AG09319 (cell line): Measurements from ENCODE around the gene SLC39A8.

Experiments
- DNase-seq: peaks from one replicate; pipeline ENCODE4 v3.0.0-alpha.2; 2010; ENCODE audit warnings: low read depth; ENCODE audit errors: extremely low read depth
- TF ChIP-seq, protein P1 (sequence below): IDR thresholded peaks from 2 replicates; pipeline ENCODE4 v1.5.1; 2011; ENCODE audit warnings: low read depth, mild to moderate bottlenecking, inconsistent platforms, low read length, moderate library complexity

The SLC39A8 gene

DNA sequence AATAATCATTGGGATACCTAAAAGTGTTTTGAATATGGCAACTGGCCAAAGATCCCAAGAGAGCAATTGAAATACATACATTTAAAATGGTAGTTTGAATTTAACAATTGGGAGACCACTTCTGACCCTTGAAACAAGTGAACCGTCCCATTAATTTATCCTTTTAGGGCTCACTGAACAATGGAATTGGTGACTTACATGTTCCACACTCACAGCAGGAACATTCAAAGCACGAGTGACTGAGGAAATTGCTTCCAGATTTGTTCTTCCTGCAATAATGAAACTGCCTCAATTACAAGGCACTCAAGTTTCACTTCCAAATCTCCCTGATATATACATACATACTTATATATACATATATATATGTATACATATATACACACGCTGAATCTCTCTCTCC, 20.6 kb downstream of the SLC39A8 start:
- TF ChIP-seq, protein P1, sequence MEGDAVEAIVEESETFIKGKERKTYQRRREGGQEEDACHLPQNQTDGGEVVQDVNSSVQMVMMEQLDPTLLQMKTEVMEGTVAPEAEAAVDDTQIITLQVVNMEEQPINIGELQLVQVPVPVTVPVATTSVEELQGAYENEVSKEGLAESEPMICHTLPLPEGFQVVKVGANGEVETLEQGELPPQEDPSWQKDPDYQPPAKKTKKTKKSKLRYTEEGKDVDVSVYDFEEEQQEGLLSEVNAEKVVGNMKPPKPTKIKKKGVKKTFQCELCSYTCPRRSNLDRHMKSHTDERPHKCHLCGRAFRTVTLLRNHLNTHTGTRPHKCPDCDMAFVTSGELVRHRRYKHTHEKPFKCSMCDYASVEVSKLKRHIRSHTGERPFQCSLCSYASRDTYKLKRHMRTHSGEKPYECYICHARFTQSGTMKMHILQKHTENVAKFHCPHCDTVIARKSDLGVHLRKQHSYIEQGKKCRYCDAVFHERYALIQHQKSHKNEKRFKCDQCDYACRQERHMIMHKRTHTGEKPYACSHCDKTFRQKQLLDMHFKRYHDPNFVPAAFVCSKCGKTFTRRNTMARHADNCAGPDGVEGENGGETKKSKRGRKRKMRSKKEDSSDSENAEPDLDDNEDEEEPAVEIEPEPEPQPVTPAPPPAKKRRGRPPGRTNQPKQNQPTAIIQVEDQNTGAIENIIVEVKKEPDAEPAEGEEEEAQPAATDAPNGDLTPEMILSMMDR = no peak
- DNase-seq = peak; percentile 7

DNA sequence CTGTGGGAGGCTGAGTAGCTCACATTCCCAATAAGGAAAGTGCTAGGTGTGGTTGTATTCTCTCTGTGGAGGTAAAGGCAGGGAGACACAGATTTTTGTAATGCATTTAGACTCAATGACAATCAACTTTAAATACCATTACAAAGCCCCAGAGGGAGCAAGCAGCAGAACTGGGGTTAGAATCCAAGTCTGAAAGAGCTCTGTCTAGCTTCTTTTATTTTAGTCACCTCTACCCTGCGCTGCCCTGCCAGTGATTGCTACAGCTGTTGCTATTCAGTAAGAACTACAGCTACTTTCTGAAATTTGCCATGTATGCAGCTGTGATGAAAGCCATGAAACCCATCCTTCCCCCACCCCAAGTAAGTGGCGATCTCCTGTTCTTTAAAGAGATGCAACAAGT, 22.5 kb downstream of the SLC39A8 start:
- TF ChIP-seq, protein P1 = no peak
- no peak for DNase-seq

DNA sequence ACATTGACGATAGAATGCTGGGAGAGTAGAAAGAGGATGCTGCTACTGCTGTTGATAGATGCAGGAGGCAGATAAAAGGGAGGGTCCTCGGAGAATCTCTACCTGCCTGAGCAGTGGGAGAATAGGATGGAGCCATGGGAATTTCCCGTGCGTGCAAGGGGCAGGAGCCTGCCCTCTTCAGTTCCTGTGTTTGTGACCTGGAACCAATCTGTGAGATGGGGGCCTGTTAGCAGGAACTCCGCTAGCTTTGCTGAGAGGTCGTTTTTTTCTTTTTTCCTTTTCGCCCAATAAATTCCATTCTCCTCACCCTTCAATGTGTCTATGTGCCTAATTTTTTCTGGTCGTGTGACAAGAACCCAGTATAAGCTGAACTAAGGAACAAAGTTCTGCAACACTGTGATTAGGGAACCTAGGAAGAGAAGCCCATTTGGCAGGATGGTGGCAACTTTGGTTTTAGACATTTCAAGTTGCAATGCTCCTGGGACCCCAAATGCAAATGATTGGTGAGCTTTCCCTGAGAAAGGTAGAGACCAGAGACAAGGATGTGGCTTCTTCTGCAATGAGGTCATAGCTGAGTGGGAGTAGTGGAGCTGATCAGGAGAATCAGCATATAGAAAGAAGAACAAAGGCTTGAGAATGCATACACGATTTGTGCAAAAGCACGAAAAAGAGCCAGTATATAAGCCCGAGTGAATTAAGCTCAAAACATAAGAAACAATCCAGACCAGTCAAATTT, 23.9 kb downstream of the SLC39A8 start:
- DNase-seq = no peak
- TF ChIP-seq, protein P1 = no peak

DNA sequence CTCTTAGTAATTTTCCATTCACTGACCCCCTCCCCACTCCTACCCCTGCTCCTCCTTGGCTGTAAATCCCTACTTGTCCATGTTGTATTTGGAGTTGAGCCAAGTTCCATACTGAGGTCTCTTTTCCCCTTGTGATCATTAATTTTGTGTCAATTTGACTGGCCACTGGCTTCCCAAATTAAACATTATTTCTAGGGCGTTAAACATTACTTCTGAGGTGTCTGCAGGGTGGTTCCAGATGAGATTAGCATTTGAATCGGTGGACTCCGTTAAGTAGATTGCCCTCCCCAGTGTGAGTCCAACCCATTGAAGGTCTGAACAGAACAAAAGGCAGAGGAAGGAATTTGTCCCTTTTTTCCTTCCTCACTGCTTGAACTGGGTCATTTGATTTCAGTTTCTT, 25.7 kb downstream of the SLC39A8 start:
- TF ChIP-seq, protein P1 = no peak
- no peak for DNase-seq

DNA sequence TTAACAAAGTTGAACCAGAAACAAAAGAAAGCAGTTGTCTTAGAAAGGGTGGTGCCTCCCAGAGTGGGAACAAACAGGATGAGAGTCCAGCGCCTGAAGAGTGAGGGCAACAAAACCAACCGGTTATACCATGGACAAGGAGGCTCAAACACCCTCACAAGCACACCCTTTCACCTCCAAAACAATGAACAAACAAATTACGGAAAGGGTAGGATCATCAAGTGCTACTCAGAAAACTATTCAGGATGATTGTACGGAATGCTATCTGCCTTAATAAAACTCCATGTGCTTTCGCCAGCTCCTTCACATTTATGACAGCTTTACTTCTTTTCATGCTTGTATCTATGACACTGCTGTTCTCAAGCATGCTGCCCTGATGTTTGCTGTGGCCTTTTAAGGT, 26.8 kb downstream of the SLC39A8 start:
- TF ChIP-seq, protein P1 = no peak
- DNase-seq = no peak

DNA sequence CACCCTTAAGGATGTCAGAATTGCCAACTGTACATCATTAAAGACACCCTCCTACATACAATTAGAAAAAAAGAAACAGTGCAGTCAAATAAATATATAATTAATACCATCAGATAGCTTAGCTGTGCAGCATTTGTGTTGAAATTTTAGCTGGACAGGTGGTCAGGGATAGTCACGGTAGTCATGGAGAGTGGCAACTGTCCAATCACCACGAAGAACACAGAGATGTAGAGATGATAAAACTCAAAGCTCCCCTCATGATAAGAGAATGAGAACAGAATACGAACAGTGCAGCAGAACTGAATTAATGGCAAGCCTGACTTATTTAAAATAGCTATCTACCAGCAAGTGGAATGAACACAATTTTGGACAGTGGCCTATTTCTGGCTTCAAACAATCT, 27.2 kb downstream of the SLC39A8 start:
- no peak for DNase-seq
- TF ChIP-seq, protein P1 = no peak

DNA sequence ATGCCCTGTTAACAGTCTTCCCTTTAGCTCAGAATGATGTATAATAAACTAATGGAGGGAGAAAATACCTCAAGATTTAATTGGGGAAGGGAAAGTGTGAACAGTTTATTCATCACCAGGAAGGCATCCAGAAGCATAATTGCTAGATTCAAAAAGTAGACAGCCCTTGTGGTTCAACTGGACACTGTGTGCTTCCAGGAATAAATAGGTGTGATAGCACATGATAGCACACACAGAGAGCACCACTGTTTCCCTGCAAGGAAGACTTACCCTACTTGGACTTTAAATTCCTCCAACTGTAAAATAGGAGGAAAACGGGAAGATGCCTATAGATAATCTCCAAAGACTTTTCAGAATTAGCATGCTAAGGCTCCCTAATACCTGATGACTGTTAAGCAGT, 27.8 kb downstream of the SLC39A8 start:
- TF ChIP-seq, protein P1 = no peak
- no peak for DNase-seq
